Upper lobe of left lung (tissue), 4 donors: Measurements from ENCODE around the gene SPATA3.

Experiments used
- CTCF ChIP-seq, 6 experiments: fragments of 450-650 bp in 4 of 6; fragments of 200-600 bp in 2 of 6; sonication (generic) in 2 of 6; IDR thresholded peaks; one replicate each; pipeline ENCODE4 v1.5.1; 2016 to 2019; ENCODE audit warnings: antibody characterized with exemption in 6 of 6
- POLR2AphosphoS5 ChIP-seq, 2 donors: sonication (generic); formaldehyde crosslinking; IDR thresholded peaks; one replicate each; pipeline ENCODE4 v1.5.1; 2017; ENCODE audit warnings: antibody characterized with exemption in 2 of 2

- TF ChIP-seq CTCF (IDR thresholded peaks at IDR 0.05), result no peak
- no peak for TF ChIP-seq POLR2AphosphoS5 (IDR thresholded peaks at IDR 0.05)
Measured at GRCh38 chr2:230974096-230974913, 21.6 kb upstream of the SPATA3 start.
